Trophoblast cell (in vitro differentiated cells and primary cell): Measurements from ENCODE around the gene MTMR3.
A peak's percentile ranks its signal among the peaks of the same experiment; 100 is the strongest.

Experiments used
- DNase-seq, 2 donors: peaks; one replicate each; pipeline ENCODE4 v3.0.0-alpha.2; 2016
- H2AFZ ChIP-seq: 2 replicates; pipeline ENCODE4 v1.6.1; 2013; ENCODE audit warnings: low read length, moderate library complexity, mild to moderate bottlenecking; ENCODE audit not compliant: insufficient read depth, poor library complexity
- H2AK5ac ChIP-seq: 2 replicates; pipeline ENCODE4 v1.6.1; 2013; ENCODE audit warnings: mild to moderate bottlenecking, low read length
- H2BK120ac ChIP-seq: 2 replicates; pipeline ENCODE4 v1.6.1; 2013; ENCODE audit warnings: low read length, mild to moderate bottlenecking, moderate library complexity; ENCODE audit not compliant: insufficient read depth, poor library complexity
- H2BK12ac ChIP-seq: 2 replicates; pipeline ENCODE4 v1.6.1; 2013; ENCODE audit warnings: mild to moderate bottlenecking, low read length, moderate library complexity
- H2BK5ac ChIP-seq: 2 replicates; pipeline ENCODE4 v1.6.1; 2013; ENCODE audit warnings: low read length, low read depth, moderate library complexity, mild to moderate bottlenecking; ENCODE audit not compliant: poor library complexity
- H3K14ac ChIP-seq: 2 replicates; pipeline ENCODE4 v1.6.1; 2013; ENCODE audit warnings: mild to moderate bottlenecking, low read length
- H3K18ac ChIP-seq: 2 replicates; pipeline ENCODE4 v1.6.1; 2013; ENCODE audit warnings: mild to moderate bottlenecking, low read length
- H3K23ac ChIP-seq: 2 replicates; pipeline ENCODE4 v1.6.1; 2013; ENCODE audit warnings: low read length
- H3K27ac ChIP-seq: 2 replicates; pipeline ENCODE4 v1.5.1; 2013; ENCODE audit warnings: low read depth, mild to moderate bottlenecking, inconsistent platforms, low read length, moderate library complexity
- H3K27me3 ChIP-seq: 2 replicates; pipeline ENCODE4 v1.6.1; 2013; ENCODE audit warnings: inconsistent platforms, mild to moderate bottlenecking, low read length, moderate library complexity; ENCODE audit not compliant: insufficient read depth
- H3K36me3 ChIP-seq, 2 experiments: 1 replicate in 1 of 2; 2 replicates in 1 of 2; pipeline ENCODE4 v1.6.1; 2013; ENCODE audit warnings: low read length in 2 of 2, mild to moderate bottlenecking in 2 of 2, moderate library complexity in 1 of 2; ENCODE audit not compliant: insufficient read depth in 2 of 2, control insufficient read depth in 1 of 2
- H3K4ac ChIP-seq: 2 replicates; pipeline ENCODE4 v1.6.1; 2013; ENCODE audit warnings: low read depth, mild to moderate bottlenecking, low read length, moderate library complexity
- H3K4me1 ChIP-seq, 2 experiments: 1 replicate in 1 of 2; 2 replicates in 1 of 2; pipeline ENCODE4 v1.6.1; 2013; ENCODE audit warnings: low read length in 2 of 2, mild to moderate bottlenecking in 2 of 2, moderate library complexity in 1 of 2; ENCODE audit not compliant: insufficient read depth in 2 of 2, control insufficient read depth in 1 of 2
- H3K4me2 ChIP-seq: 2 replicates; pipeline ENCODE4 v1.6.1; 2013; ENCODE audit warnings: inconsistent platforms, mild to moderate bottlenecking, low read length, moderate library complexity
- H3K4me3 ChIP-seq: 2 replicates; pipeline ENCODE4 v1.5.1; 2013; ENCODE audit warnings: mild to moderate bottlenecking, low read depth, low read length, inconsistent platforms
- H3K79me1 ChIP-seq: one replicate; pipeline ENCODE4 v1.6.1; 2013; ENCODE audit warnings: low read length
- H3K79me2 ChIP-seq: 2 replicates; pipeline ENCODE4 v1.6.1; 2013; ENCODE audit warnings: low read length, mild to moderate bottlenecking; ENCODE audit not compliant: control insufficient read depth, insufficient read depth, poor library complexity
- H3K9ac ChIP-seq: 2 replicates; pipeline ENCODE4 v1.6.1; 2013; ENCODE audit warnings: mild to moderate bottlenecking, low read length
- H3K9me3 ChIP-seq: 2 replicates; pipeline ENCODE4 v1.6.1; 2013; ENCODE audit warnings: low read depth, mild to moderate bottlenecking, control low read depth, inconsistent platforms, low read length; ENCODE audit not compliant: insufficient read depth
- H4K12ac ChIP-seq: 2 replicates; pipeline ENCODE4 v1.6.1; 2013; ENCODE audit warnings: low read depth, mild to moderate bottlenecking, low read length, moderate library complexity
- H4K8ac ChIP-seq: 2 replicates; pipeline ENCODE4 v1.6.1; 2013; ENCODE audit warnings: low read depth, mild to moderate bottlenecking, low read length, moderate library complexity
- H4K91ac ChIP-seq: one replicate; pipeline ENCODE4 v1.6.1; 2013; ENCODE audit warnings: low read depth, mild to moderate bottlenecking, low read length, moderate library complexity
- WGBS: extraction: QIAGEN DNeasy Blood & Tissue Kit; methylation state at CpG from one replicate; pipeline ENCODE4 v1.1.7; 2013; ENCODE audit warnings: missing lambda C conversion rate; ENCODE audit not compliant: insufficient read length, insufficient coverage; ENCODE audit errors: extremely low coverage; 5-methylcytosine and 5-hydroxymethylcytosine counted together

The MTMR3 gene

DNA sequence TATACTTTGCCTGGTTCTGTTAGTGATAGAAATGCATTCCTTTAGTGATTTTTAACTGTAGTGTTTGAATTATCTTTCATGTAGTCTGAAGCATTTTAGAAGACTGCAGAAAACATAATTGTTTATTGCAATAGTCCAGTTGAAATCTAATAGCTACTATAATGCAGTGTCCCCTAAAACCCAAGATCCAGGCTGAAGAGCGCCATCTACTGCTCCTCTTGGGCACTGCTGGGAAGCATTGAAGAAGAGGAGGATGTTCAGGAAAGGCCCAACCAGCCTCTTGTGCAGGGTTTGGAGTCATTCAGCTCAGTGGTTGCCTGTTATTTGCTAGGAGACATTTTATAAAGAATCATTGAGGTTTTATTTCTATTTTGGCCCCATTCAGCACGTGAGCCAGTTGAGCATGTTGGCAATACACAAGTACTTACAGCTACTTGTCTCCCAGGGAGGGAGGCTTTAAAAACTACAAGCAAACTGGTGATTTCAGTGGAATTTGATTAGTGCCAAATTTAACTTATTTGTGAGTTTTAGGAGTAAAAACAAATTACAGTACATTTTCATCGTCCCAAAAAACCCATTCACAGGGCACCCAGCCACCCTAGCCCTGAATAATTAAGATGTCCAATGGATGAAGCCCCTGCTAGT, 122.4 kb downstream of the MTMR3 start:
- Histone ChIP-seq H3K4me3 (no peak overlapping the region), H3K9ac (no peak overlapping the region), H3K27ac (no peak overlapping the region), H4K8ac (no peak overlapping the region), H2BK120ac (no peak overlapping the region), H2BK12ac (no peak overlapping the region), H3K36me3 (peaks cover 13 to 26% of the 10 kb centered on the region in 2 experiments), H3K79me1 (no peaks in the 10 kb centered on the region), H3K9me3 (no peaks in the 10 kb centered on the region), H3K27me3 (no peaks in the 10 kb centered on the region), H3K18ac (no peak overlapping the region), H4K91ac (no peak overlapping the region), H3K4ac (no peak overlapping the region), H2AK5ac (no peak overlapping the region), H3K4me1 (no peaks in the 10 kb centered on the region), H3K4me2 (no peak overlapping the region), H4K12ac (no peak overlapping the region), H3K23ac (no peak overlapping the region), H3K14ac (no peak overlapping the region), H2BK5ac (no peak overlapping the region), H3K79me2 (no peaks in the 10 kb centered on the region), H2AFZ (no peak overlapping the region)
- DNase-seq: peak; percentile 62 to 81
- no CpG with 5 or more reads among the region's 3 CpGs for WGBS

DNA sequence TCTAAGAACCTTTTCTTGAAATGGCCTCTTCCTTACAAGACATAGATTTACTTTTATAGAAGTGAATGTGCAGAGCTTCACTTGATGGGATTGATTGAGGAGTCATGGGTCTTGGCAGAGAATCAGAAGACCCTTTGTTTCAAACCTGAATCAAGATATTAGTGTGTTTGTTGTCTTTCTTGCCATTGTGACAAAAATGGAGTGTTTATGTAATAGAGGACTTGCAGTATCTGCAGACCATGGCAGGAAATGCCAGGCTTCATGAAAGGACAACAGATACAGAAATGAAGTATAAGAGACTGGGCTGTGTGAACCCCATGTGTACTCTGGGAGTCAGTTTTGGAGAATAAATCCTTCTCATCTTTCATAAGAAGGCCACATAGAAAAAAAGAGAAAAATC, 124.4 kb downstream of the MTMR3 start:
- Histone ChIP-seq H3K9ac (no peak overlapping the region), H3K14ac (no peak overlapping the region), H2AFZ (no peak overlapping the region), H3K4me1 (no peaks in the 10 kb centered on the region), H4K12ac (no peak overlapping the region), H3K4me2 (no peak overlapping the region), H3K23ac (no peak overlapping the region), H4K8ac (no peak overlapping the region), H3K79me1 (no peaks in the 10 kb centered on the region), H3K36me3 (peaks cover 15 to 28% of the 10 kb centered on the region in 2 experiments), H2BK5ac (no peak overlapping the region), H3K4ac (no peak overlapping the region), H2BK120ac (no peak overlapping the region), H4K91ac (no peak overlapping the region), H3K27ac (no peak overlapping the region), H3K9me3 (no peaks in the 10 kb centered on the region), H3K18ac (no peak overlapping the region), H3K4me3 (no peak overlapping the region), H3K27me3 (no peaks in the 10 kb centered on the region), H2AK5ac (no peak overlapping the region), H2BK12ac (no peak overlapping the region), H3K79me2 (no peaks in the 10 kb centered on the region)
- no peak for DNase-seq

DNA sequence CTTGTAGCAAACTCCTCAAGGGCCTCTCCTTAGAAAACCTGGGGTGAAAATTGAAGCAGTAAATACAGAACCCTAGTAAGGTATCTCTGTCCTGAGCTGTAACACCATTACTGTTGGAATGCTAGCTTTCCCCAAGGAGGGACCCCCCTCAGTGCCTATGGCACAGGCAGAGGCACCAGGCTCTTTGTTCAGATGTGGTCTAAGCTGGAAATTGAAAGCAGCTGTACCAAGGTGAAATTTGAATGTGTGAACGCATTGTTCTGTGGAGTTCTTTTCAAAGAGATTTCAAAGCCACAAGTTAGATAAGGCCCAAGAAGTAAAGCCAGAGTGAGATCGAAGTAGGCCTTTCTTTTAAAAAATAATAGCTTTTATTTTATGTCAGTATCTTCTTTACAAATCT, 125.4 kb downstream of the MTMR3 start:
- no peak for DNase-seq
- Histone ChIP-seq H2BK120ac (no peak overlapping the region), H3K27me3 (no peaks in the 10 kb centered on the region), H3K4me1 (no peaks in the 10 kb centered on the region), H2AK5ac (no peak overlapping the region), H3K79me1 (no peaks in the 10 kb centered on the region), H3K27ac (no peak overlapping the region), H2BK5ac (no peak overlapping the region), H3K23ac (no peak overlapping the region), H4K91ac (no peak overlapping the region), H2AFZ (no peak overlapping the region), H3K4me3 (no peak overlapping the region), H3K4ac (no peak overlapping the region), H3K14ac (no peak overlapping the region), H3K4me2 (no peak overlapping the region), H4K12ac (no peak overlapping the region), H2BK12ac (no peak overlapping the region), H3K79me2 (no peaks in the 10 kb centered on the region), H3K9ac (no peak overlapping the region), H3K9me3 (no peaks in the 10 kb centered on the region), H3K18ac (no peak overlapping the region), H4K8ac (no peak overlapping the region), H3K36me3 (peaks cover 17 to 29% of the 10 kb centered on the region in 2 experiments)
- WGBS: no CpG with 5 or more reads among the region's 2 CpGs

DNA sequence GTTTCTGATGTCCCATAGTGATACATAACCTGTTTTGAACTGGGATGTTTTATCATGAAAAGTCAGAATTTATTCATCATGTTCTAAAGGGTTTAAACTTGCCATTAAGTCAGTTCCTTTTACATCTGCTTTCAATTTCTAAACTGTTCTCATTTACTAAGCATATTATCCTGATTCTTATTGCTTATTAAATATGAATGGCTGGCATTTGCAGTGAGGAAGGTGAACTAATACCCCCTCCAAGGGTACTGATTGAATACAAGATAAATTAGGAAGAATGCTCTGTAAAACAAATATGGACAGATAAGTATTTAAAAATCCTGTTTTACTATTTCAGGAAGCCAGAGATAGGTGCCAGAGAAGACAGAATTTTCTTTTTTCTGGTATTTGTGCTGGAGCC, 126.5 kb downstream of the MTMR3 start:
- Histone ChIP-seq H2BK12ac (no peak overlapping the region), H3K23ac (no peak overlapping the region), H3K14ac (no peak overlapping the region), H2AK5ac (no peak overlapping the region), H4K8ac (no peak overlapping the region), H2BK120ac (no peak overlapping the region), H2AFZ (no peak overlapping the region), H3K4ac (no peak overlapping the region), H3K79me2 (no peaks in the 10 kb centered on the region), H3K4me1 (no peaks in the 10 kb centered on the region), H3K27me3 (no peaks in the 10 kb centered on the region), H3K79me1 (no peaks in the 10 kb centered on the region), H4K91ac (no peak overlapping the region), H3K4me3 (no peak overlapping the region), H3K9ac (no peak overlapping the region), H4K12ac (no peak overlapping the region), H3K18ac (no peak overlapping the region), H2BK5ac (no peak overlapping the region), H3K27ac (no peak overlapping the region), H3K36me3 (peaks cover 17 to 32% of the 10 kb centered on the region in 2 experiments), H3K4me2 (no peak overlapping the region), H3K9me3 (no peaks in the 10 kb centered on the region)
- DNase-seq: no peak
